Ovary (tissue), 9 donors: ENCODE data around the gene RAC3. TPM values are rescaled to one million over a fixed set of nuclear protein-coding genes. Genes with fewer than 3 reads are reported as not detected.
A peak's percentile ranks its signal among the peaks of the same experiment; 100 is the strongest.
"Not testable (repeated sequence)": the region's sequence is repeated elsewhere in the genome, so short reads cannot be mapped to it uniquely, and the experiment has no call there.

ENCODE experiments used
- DNase-seq, 5 donors: peaks; one replicate each; pipeline ENCODE4 v3.0.0-alpha.2; 2019 to 2020
- H3K27ac ChIP-seq, 2 donors: fragments of 200-600 bp; one replicate each; pipeline versions ENCODE4 v1.5.1 to v1.8.0; 2019 to 2022
- H3K27me3 ChIP-seq: fragments of 200-600 bp; one replicate; pipeline ENCODE4 v1.8.0; 2022
- H3K36me3 ChIP-seq: fragments of 200-600 bp; sonication (generic); one replicate; pipeline ENCODE4 v1.5.1; 2019
- H3K4me1 ChIP-seq: one replicate; pipeline ENCODE4 v1.8.1; 2013; ENCODE audit warnings: mild to moderate bottlenecking, moderate library complexity; ENCODE audit not compliant: insufficient read depth
- H3K4me3 ChIP-seq: fragments of 200-600 bp; sonication (generic); one replicate; pipeline ENCODE4 v1.5.1; 2017
- H3K9me3 ChIP-seq, 2 donors: fragments of 200-600 bp in 1 of 2; sonication (generic) in 1 of 2; one replicate each; pipeline versions ENCODE4 v1.5.1 to v1.8.1; 2013 to 2019; ENCODE audit warnings: mild to moderate bottlenecking in 1 of 2, moderate library complexity in 1 of 2
- EP300 ChIP-seq: sonication (generic); formaldehyde crosslinking; IDR thresholded peaks from one replicate; pipeline ENCODE4 v1.6.1; 2017; ENCODE audit warnings: antibody characterized with exemption
- POLR2A ChIP-seq: fragments of 450-650 bp; IDR thresholded peaks from one replicate; pipeline ENCODE4 v1.6.1; 2017; ENCODE audit warnings: antibody characterized with exemption, mild to moderate bottlenecking, moderate library complexity
- WGBS, 3 donors: extraction: QIAGEN DNeasy Blood & Tissue Kit in 1 of 3; methylation state at CpG; one replicate each; pipeline versions ENCODE4 v1.1.5 to v1.1.7; 2013 to 2017; 5-methylcytosine and 5-hydroxymethylcytosine counted together
- intact Hi-C, 4 donors: fragments of 100-400 bp; cut with DNase I; formaldehyde crosslinking; loops; one replicate each; pipeline versions ENCODE4 v1.11.0 to v1.15.1; 2022 to 2023
- polyA plus RNA-seq, 2 donors: library from polyadenylated mRNA; stranded (reverse); fragments of 200-250 nt in 1 of 2; fragments of 350-450 nt in 1 of 2; fragmentation: Illumina TruSeq in 1 of 2; extraction: RNeasy Lipid Tissue Mini Kit (QIAGEN cat#74804) in 1 of 2; gene quantifications; one replicate each; pipeline ENCODE4 v1.2.3, GENCODE V29; 2013 to 2014
- total RNA-seq, 7 donors: library from RNA; depleted of rRNA in 2 of 7; stranded (reverse); fragments of >200 nt in 2 of 7; fragmentation: NEBNext Ultra II Directional in 3 of 7; extraction: Animal tissue kit (Norgen Biotek cat#: 25700) in 3 of 7; gene quantifications; one replicate each; pipeline versions ENCODE4 v1.1.0 to v1.2.4, GENCODE V29; 2016 to 2023
- TF ChIP-seq, protein P1 (sequence below), 3 donors: fragments of 450-650 bp in 2 of 3; fragments of 200-600 bp in 1 of 3; IDR thresholded peaks; one replicate each; pipeline versions ENCODE4 v1.5.1 to v1.8.0; 2016 to 2022; ENCODE audit warnings: antibody characterized with exemption in 3 of 3, mild to moderate bottlenecking in 1 of 3
- donor health status: DM: no; HTN: no; CAD: no; lungs with moderate emphysema.
- donor health status: DM: no; HTN: no; CAD: no.
- donor health status: Bipolar disorder and iron deficiency.
- donor health status: DM: yes; HTN: yes; CAD: no.
- donor health status: DM: no; HTN: no; CAD: no.
- donor health status: DM: yes; HTN: yes; CAD: no.

The RAC3 gene
- total and polyA plus RNA-seq, 9 donors = 0.40 to 7.8 (median 3.3) TPM

GRCh38 chr17:82035956-82036633 lies 4.6 kb downstream of the RAC3 start:
- TF ChIP-seq POLR2A (no peak), EP300 (no peak)
- TF ChIP-seq, protein P1, sequence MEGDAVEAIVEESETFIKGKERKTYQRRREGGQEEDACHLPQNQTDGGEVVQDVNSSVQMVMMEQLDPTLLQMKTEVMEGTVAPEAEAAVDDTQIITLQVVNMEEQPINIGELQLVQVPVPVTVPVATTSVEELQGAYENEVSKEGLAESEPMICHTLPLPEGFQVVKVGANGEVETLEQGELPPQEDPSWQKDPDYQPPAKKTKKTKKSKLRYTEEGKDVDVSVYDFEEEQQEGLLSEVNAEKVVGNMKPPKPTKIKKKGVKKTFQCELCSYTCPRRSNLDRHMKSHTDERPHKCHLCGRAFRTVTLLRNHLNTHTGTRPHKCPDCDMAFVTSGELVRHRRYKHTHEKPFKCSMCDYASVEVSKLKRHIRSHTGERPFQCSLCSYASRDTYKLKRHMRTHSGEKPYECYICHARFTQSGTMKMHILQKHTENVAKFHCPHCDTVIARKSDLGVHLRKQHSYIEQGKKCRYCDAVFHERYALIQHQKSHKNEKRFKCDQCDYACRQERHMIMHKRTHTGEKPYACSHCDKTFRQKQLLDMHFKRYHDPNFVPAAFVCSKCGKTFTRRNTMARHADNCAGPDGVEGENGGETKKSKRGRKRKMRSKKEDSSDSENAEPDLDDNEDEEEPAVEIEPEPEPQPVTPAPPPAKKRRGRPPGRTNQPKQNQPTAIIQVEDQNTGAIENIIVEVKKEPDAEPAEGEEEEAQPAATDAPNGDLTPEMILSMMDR (IDR thresholded peaks at IDR 0.05) = no peak
- WGBS, 3 donors = 81 to 83% (median 82%) methylated on average over 20 of the region's 20 CpGs
- H3K27me3 ChIP-seq = no peaks in the 10 kb centered on the region
- H3K4me1 ChIP-seq = peaks cover 8% of the 10 kb centered on the region
- no peaks in the 10 kb centered on the region for H3K36me3 ChIP-seq
- peak overlapping the region; percentile 75 for H3K4me3 ChIP-seq
- no peaks in the 10 kb centered on the region for H3K9me3 ChIP-seq
- intact Hi-C loops = no loop called here
- H3K27ac ChIP-seq = peak overlapping the region; percentile 58 to 91
- DNase-seq = no peak

DNA sequence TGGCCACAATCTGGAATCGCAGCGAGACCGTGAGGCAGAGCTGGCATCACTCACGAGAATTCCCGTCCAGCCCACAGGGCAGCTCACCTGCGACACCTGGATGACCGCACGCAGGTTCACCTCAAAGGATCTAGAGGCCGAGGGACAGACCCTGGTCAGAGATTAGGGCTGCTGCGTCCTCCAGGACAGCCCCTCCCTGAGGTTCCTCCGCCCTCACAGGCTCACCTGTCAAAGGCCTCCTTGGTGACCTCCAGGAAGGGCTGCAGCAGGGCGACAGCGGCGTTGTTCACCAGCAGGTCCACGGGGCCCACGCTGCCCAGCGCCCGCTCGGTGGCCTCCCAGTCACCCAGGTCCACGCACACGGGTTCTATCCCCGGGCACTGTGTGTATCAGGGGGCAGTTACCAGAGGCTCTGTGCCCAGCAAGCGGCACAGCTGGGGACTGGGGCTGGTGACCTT lies 5.2 kb downstream of the RAC3 start:
- intact Hi-C loops = no loop called here

DNA sequence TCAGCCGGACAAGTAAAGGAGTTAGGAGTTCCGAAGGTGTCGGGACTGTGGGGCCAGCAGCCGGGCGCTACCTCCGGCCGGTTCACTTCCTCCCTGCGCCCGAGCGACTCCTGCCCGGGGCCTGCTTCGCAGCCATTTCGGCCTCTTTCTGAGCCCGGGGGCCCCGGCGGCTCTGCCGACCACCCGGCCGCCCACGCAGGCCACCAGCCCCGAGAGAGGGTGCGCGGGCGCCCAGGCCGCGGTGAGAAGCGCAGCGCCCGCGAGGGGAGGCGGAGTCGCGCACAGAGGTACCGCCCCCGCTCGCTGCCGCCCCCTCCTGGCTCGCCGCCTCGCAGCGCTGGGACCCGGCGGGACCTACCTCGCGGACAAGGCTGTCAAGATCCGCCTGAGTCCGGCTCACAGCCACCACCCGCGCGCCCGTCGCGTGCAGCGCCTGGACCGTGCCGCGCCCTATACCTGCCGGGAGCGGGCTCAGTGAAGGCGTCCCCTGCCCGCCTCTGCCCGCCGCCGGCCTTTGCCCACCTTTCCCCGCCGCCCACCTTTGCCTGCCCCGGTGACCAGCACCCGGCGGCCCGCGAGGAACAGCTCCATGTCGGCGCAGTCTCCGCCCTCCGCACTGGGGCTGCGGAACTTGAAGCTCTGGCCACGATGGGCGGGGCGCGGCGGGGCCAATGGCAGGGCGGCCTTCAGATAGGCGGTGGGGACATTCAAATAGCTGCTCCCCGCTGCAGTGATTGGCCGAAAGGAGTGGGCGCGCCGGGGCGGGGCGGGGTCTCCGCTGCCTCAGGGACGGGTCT lies 5.8 kb downstream of the RAC3 start, which contains the start of gene DCXR:
Gene DCXR, minus strand, starts transcription at position 606 of the 797 bp plus-strand sequence. Its CDS starts 15 bp downstream, at position 591.
- H3K27ac ChIP-seq = peak within 1 kb of the TSS; percentile 58 to 91
- 0 to 1% (median 0%) methylated on average over 79 to 92 of the region's 92 CpGs for WGBS, 3 donors
- peak within 1 kb of the TSS; percentile 75 for H3K4me3 ChIP-seq
- peak; percentile 94 to 98 (median 96) for DNase-seq
- H3K27me3 ChIP-seq = no peaks in the 10 kb centered on the region
- TF ChIP-seq, protein P1 (IDR thresholded peaks at IDR 0.05) = peak; percentile 72 to 95 (median 85)
- TF ChIP-seq POLR2A = peak; percentile 96
- TF ChIP-seq EP300 = no peak
- intact Hi-C loops = no loop called here
- H3K9me3 ChIP-seq = no peaks in the 10 kb centered on the region
- no peaks in the 10 kb centered on the region for H3K36me3 ChIP-seq
- H3K4me1 ChIP-seq = peaks cover 8% of the 10 kb centered on the region

More for the DNA sequence above, 5.2 kb downstream of the RAC3 start:
- Histone ChIP-seq H3K4me3 (peak overlapping the region; percentile 75), H3K27ac (peak overlapping the region; percentile 58 to 91), H3K36me3 (no peaks in the 10 kb centered on the region), H3K27me3 (no peaks in the 10 kb centered on the region), H3K9me3 (no peaks in the 10 kb centered on the region), H3K4me1 (peaks cover 8% of the 10 kb centered on the region)
- TF ChIP-seq POLR2A = no peak
- TF ChIP-seq EP300 = no peak
- TF ChIP-seq, protein P1 (IDR thresholded peaks at IDR 0.05) = no peak
- peak in 1 of 5 donors; percentile 61 for DNase-seq
- 24 to 47% (median 28%) methylated on average over 11 to 23 of the region's 23 CpGs for WGBS, 3 donors

GRCh38 chr17:82037889-82038195 lies 6.4 kb downstream of the RAC3 start:
- Histone ChIP-seq H3K4me1 (peaks cover 8% of the 10 kb centered on the region), H3K36me3 (no peaks in the 10 kb centered on the region), H3K27me3 (no peaks in the 10 kb centered on the region), H3K27ac (peak overlapping the region in 1 of 2 donors; percentile 91), H3K9me3 (no peaks in the 10 kb centered on the region), H3K4me3 (peak overlapping the region; percentile 75)
- DNase-seq = no peak
- intact Hi-C loops = no loop called here
- TF ChIP-seq EP300 = peak; percentile 23
- TF ChIP-seq POLR2A = no peak
- 4 to 5% (median 5%) methylated on average over 10 of the region's 10 CpGs for WGBS, 3 donors

- H3K9me3 ChIP-seq, intact Hi-C loops, H3K27ac ChIP-seq, H3K4me1 ChIP-seq, H3K36me3 ChIP-seq, H3K4me3 ChIP-seq, H3K27me3 ChIP-seq: not testable (repeated sequence)
- 42 to 58% (median 55%) methylated on average over 16 of the region's 16 CpGs for WGBS, 3 donors
- DNase-seq = peak in 1 of 5 donors; percentile 73
These were observed 7.4 kb downstream of the RAC3 start for GRCh38 chr17:82038796-82039409.
